NCI-H2227 treated with DMSO at 0.1 percent for 48 hours (cell line): ENCODE data around the gene UBE2E2.

Source experiments
- DNase-seq: peaks from one replicate; lab custom pipeline; 2025; lab: John Stamatoyannopoulos, UW

UBE2E2 gene

DNA sequence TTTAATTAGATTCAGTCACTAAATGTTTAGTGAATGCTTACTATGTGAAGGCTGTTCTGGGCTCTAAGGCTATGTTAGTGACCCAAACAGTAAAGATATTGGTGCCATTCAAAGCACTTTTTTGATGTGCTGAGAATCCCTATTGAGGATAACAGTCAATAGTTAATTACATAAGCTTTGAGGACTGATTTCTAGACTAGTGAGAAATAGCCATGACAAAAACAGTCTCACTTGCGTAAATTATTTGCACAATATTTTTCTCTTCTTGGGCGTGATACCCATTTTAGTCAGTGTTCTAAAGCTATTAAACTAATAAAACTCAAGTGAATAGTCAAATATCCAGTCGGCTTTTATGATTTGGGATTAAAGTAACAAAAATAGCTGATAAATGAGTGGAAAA lies 74.6 kb downstream of the UBE2E2 start:
- no peak for DNase-seq

DNA sequence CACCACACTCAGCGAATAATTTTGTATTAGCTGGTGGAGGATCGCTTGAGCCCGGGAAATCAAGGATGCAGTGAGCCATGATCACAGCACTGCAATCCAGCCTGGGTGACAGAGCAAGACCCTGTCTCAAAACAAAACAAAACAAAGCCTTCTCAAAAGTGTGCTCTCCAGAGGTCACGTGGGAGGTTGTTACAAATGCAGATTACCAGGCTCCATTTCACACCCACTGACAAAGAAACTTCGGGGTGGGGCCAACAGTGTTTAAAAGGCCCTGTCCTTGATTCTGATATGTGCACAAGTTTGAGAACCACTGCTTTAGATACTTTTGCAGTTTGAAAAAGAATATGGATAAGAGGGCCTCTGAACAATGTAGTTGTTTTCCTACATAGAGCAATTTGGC lies 80.5 kb downstream of the UBE2E2 start:
- DNase-seq, result no peak

DNA sequence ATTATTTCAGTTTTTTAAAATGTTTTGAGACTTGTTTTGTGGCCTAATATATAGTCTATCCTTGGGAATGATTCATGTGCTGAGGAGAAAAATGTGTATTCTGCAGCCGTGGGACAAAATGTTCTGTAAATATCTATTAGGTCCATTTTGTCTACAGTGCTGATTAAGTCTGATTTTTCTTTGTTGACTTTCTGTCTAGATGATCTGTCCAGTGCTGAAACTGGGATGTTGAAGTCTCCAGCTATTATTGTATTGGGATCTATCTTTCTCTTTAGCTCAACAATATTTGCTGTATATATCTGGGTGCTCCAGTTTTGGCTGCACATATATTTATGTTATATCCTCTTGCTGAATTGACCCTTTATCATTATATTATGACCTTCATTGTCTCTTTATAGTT lies 85.2 kb downstream of the UBE2E2 start:
- DNase-seq, result no peak

DNA sequence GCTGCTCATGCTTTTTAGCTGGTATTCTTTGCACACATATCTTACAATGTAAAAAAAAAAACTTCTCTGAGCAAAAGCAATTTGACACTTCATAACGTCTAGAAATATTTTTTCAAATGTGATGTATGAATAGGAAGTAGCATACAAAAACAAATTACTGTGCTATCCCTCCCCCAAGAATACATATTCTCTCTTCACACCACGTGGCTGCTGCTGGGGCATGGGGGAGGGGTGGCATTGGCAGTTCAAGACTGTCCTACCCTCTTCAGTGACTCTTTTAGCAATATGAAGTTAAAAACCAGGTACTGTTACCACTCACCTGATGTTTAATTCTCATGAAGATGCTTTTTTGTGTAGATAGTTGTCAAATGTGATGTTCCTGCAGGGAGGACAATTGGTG lies 85.6 kb downstream of the UBE2E2 start:
- DNase-seq, result no peak

DNA sequence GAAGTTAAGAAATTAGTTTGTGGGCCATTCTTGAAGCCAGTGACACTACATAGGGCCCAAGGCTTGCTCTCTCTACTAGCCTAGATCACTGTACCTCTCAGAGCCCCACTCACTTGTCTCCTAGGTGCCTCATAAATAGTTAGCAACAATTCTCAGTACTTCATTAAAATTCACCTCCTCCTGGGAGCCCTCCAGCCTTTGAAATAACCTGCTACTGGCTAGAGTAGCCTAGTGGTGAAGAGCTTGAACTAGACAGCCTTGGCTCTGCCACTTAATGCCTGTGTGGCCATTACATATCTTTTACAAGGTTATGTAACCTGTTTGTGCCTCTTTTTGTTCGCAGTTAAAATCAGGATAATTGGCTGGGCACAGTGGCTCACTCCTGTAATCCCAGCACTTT lies 89.3 kb downstream of the UBE2E2 start:
- DNase-seq, result no peak

DNA sequence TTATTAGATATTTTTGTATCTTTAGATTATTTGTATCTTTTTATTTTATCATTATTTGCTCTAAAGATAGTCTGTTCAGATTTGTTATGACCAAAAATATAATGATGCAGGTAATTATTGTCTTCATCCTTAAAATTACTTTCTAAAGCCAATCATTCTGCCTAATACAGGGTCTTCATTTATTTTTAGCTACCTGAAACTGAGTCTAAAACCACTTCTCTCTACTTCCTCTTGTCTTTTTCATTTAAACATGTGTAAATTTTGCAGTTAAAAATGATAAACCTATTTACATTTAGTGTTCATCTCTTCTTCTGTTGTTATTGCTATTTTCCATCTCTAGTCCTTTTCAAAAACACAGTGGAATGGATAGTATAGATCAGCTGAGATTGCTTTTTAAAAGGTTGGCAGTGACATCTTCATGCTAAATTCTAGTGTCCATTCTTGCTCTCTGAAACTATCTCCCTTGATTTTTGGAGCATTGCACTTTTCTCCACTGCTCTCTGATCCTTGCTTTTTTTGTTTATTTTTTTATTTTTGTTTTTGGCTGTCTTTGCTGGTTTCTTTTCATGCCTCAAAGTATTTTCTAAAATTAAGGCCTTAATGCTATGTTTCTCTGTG lies 91.8 kb downstream of the UBE2E2 start:
- no peak for DNase-seq

DNA sequence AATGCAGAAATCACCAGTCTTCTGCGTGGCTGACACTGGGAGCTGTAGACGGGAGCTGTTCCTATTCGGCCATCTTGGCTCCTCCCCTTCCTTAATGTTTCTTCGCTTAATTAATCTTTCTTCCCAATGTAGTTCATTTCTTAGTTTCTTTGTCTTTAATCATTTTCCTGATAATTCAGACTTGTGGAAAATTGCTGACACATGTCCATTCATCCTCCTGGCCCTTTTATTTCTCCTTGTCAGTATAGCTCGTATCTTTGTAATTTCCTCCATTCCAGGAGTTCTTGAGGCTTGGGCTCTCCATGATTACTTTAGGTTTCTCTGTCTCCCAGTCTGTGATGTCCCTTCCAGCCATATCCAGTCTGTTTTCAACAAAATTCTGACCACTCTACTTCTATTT lies 98.7 kb downstream of the UBE2E2 start:
- DNase-seq, result no peak

DNA sequence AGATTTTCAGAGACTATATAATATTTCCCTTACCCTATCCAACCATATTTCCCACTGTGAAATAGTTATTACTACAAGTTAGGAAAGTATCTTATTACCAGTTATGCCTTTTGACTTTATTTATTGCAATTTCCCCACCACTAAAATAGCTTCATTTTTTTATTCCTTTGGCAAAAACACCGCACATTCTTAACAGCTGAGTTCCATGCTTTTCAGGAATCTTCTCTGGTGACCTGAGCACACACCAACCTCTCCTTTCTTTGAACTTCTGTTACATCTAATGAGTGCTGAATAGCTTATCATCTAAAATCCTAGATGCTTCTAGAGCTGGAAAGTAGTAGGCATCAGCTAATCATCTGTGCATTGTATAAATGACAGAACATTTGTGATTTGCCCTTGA lies 99.1 kb downstream of the UBE2E2 start:
- no peak for DNase-seq

DNA sequence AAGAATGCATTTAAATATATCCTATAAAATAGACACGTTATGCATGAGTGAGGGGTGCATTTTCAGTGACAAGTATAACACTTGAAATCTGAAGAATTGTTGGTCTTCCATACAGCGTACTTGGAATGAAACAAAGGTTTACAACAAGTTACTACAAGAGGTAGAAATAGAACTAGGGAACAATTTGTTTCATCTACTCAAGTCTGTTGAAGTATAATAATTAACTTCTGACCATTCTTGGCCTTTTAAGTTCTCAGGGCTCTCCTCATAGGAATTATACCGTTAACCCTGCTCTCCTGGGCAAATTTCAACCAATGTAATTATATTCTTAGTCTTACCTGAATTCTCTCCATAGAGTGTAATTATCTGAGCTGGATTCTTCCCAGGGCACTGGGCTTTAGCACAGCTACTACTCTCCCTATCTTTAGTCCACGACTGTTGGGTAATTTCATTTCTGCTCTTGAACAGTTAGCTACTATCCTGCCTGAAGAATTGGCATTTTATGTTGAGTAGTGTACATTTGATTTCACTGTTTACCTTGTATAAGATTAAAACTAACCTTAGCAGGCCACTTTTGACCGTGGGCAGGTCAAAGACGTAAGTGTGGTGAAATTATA lies 100.6 kb downstream of the UBE2E2 start:
- DNase-seq, result peak; percentile 46

DNA sequence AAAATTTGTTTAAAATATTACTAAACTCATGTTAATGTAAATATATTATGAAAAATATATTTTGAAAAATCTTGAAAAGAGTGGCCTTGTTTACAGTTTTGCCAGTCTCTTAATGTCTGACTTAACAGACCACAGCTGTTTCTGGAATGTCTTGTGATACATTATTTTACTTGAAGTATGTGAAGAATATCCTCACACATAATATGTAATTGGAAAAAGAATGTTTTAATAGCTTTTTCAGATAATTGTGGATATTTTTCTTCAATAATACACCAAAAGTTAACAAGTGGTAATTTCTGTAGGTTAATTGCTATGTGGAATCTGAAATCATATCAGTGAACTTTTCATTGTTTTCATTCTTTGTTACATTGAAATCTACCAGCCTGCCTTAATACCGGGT lies 101.3 kb downstream of the UBE2E2 start:
- no peak for DNase-seq

DNA sequence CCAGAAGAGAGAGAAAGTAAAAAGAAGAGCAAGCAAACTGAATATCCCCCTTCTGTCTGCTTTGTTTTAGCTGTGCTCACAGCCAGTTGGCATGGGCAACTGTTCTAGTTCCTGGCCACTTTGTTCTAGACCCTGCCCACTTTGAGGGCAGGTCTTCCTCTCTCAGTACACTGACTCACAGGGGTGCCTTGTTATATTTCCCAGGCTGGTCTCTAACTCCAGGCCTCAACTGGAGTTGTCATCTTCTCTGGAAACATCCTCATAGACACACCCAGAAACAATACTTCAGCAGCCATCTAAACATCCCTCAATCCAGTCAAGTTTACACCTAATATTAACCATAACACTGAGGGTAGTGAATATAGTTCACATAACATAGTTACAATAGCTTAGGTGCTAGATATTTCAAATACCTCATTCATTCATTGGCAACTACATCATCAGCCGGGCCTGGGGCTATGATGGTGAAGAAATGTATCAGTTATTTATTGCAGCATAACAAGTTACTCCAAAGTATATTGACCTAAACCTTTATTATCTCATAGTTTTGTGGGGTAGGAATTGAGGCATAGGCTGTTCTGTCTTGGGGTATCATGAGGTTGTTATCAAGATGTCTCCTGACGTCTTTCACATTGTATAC lies 106.0 kb downstream of the UBE2E2 start:
- DNase-seq, result no peak

DNA sequence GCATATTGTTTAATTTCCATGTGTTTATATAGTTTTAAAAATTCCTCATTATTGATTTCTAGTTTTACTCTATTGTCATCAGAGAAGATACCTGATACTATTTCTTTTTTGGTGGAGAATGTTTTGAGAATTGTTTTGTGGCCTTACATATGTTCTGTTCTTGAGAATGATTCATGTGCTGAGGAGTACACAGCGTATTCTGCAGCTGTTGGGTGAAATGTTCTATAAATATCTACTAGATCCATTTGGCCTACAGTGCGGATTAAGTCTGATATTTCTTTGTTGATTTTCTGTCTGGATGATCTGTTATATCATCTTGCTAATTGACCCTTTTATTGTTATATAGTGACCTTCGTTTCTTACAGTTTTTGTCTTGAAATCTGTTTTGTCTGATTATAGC lies 109.7 kb downstream of the UBE2E2 start:
- DNase-seq, result no peak

DNA sequence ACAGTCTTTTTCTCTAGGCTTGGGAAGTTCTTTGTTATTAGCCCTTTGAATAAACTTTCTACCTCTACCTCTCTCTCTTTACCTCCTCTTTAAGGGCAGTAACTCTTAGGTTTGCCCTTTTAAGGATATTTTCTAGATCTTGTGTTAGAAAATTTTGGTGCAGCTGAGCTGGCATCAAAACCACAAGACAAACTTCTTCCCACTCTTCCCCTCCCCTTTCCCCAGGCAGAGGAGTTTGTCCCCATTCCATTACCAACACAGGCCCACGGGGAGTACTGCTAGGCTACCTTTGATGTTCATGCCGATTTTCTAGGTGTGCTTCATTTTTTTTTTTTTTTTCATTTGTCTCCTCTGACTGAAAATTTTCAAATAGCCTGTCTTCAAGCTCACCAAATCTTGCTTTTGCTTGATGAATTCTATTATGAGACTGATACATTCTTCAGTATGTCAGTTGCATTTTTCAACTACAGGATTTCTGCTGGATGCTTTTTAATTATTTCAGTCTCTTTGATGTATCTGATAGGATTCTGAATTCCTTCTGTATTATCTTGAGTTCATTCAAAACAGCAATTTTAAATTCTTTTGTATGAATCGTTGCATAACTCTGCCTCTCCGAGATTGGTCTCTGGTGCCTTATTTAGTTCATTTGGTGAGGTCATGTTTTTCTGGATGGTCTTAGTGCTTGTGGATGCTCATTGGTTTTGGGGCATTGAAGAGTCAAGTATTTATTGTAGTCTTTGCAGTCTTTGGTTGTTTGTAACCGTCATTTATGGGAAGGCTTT lies 112.0 kb downstream of the UBE2E2 start:
- no peak for DNase-seq

DNA sequence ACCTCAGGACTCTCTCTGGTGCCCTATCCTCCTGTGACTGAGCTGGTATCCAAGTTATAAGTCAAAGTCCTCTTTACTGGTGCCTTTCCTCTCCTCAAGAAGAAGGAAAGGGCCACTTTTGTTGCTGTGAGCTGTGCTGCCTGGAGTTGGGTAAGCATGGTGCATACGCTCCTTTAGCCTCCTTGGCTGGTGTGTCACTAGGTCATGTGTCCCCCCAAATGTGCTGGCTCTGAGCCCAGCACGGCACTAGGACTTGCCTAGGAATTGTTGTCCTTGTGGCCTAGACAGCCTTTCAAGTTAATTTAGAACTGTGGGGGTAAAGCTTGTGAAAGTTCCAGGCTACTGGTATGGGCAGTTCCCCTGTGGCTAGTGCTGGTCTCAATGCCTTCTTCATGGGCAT lies 113.8 kb downstream of the UBE2E2 start:
- DNase-seq, result no peak

DNA sequence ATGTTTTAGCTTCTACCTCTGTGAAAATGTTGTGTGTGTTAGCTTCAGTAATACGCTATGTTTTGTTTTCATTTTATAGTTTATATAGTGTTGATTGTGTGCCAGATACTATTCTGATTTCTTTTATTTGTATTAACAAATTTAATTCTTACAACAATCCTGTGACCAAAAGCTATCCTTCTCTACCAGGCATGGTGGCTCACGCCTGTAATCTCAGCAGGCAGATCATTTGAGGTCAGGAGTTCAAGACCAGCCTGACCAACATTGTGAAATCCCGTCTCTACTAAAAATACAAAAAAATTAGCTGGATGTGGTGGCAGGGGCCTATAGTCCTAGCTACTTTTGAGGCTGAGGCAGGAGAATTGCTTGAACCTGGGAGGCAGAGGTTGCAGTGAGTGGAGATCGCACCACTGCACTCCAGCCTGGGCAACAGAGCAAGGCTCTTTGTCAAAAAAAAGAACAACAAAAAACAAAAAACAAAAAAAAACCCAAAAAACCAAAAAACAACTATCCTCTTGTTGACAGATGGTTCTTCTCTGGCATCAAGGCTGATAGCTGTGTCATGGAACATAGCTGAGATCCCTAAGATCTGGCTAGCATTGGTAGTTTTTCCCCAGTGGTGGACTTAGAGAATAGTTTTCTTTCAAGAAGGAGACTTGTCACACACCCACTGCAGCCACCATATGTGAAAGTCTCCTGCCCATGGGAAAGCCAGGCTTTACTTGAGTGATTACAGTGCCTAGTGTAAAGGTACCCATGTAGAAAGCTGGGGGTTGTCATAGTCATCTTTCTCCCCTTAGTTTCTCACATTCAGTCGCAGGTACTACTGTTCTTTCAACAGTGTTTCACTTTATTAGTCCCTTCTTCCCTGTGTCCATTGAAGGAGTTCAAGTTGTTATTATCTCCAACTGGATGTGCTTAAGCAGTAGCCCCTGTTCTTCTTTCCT lies 116.5 kb downstream of the UBE2E2 start:
- no peak for DNase-seq

DNA sequence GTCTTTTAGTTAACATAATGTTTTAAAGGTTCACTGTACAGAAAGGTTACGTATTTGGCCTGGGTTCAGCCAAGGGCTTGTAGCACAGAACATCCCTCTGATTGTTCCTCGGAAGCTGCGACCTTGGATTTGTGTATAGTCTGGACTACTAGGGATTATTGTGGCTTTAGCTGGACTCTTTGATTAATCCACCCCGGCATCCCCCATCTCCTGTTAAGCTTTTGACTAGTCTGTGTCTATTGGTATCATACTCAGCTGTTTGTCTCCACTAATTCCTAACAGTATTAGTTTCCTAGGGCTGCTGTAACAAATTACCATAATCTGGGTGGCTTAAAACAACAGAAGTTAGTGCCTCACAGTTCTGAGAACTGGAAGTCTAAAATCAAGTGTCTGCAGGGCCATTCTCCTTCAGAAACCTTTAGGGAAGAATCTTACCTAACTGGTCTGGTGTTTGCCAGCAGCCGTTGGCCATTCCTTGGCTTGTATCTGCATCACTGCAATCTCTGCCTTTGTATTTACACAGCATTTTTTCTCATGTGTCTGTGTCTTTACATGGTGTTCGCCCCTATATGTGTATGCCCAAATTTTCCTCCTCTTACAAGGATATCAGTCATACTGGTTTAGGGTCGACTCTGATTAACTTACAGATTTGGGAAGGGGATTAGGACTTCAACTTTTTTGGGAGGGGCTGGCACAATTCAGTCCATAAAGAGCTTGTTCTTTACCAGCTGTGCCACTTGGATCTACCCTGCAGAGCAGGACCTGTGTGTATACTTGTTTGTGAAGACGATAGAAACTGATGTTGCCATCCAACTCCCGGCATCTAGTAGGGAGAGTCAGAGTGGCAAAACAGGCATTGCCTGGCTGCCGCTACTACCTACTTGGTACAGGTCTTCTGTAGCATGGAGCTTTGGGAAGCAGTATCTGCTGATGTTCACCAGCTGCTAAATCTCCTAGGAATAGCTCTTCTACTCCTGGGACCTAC lies 117.8 kb downstream of the UBE2E2 start:
- DNase-seq, result no peak

DNA sequence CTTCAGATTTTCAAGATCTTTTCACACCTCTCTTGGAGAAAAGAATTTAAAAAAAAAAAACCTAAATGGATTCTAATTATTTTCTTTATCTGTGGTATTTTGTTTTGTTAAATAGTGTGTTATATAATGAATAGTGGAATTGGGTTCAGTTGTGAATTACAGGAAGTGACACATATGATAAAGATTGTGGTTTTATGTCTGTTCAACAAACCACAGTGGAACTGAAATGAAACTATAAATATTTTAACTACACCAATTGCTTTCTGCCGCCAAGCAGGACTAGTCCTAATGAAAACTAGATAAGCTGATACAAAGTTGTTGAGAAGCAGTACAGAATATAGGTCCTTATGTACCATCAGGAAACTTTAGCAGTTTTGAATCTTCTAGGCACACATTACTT lies 121.6 kb downstream of the UBE2E2 start:
- DNase-seq, result no peak

DNA sequence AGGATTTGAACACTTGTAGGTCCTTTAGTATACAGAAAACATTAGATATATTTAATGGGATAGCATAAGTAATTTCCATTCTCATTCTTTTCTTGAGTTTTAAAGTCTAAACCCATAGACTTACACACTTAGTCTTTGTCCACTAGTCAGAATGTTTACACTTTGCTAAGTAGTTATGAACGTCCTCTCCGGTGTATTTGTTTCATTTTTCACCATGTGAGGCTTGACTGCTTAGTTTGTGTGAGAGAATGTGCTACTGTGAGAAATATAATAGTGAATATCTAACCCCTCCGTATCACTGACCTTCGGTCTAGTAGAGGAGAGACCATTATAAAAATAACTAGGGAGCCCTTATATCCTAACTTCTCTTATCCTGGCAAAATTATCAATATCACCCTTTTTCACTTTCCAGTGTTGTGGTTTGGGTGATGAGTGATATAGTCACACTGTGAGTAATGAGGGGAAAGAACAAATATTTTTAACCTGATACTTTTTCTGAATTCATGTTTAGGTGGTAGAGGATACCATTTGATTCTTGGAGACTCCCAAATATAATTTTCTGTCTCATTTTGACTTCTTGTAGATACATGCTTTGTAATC lies 122.4 kb downstream of the UBE2E2 start:
- DNase-seq, result no peak

DNA sequence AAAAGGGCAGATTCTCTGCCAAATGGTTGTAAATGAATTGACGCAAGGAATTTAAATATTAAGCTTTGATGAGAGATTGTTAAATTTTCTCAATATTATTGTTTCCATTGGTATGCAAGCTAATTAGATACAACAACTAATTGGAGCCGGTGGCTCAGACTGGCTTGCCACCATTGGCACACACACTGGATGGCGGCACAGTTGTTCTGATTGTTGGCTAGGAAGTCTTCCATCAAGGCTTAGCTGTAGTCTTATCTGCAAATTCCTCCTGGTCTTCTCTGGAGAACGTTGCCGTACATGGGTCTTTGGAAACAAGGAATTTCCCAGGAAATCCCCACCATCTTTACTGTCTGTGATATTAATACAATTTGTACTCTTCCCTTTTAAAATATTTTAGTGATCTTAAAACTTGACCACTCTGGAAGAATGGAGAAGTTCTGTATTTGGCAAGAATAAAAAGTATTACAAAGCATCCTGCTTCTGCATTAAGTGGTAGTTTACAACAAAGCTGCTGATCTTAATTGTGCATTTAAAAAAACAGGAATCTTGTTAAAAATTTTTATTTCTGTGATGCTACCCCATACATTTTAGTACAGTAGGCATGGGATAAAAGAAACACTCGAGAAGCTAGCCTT lies 126.5 kb downstream of the UBE2E2 start:
- no peak for DNase-seq

DNA sequence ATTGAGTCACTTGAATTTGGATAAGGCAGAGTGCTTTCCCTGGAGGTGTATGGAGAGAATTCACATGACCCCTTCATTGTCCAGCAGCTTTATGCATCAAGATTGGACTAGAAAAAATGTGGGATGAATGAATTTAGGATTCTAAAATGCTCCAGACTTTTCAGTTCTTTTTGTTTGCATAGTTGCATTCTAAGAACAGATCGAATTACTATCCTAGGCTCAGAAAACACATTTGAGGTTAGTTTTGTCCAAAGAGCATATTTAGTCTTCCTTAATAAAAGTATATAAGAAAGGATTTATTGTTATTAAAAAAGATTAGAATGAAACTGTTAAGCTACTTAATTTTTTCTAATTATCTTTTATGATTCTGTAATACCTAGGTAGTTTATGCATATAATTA lies 127.4 kb downstream of the UBE2E2 start:
- no peak for DNase-seq
